ENCODE data around the gene SYT8.
"Not testable (repeated sequence)": the region's sequence is repeated elsewhere in the genome, so short reads cannot be mapped to it uniquely, and the experiment has no call there.

The SYT8 gene

DNA sequence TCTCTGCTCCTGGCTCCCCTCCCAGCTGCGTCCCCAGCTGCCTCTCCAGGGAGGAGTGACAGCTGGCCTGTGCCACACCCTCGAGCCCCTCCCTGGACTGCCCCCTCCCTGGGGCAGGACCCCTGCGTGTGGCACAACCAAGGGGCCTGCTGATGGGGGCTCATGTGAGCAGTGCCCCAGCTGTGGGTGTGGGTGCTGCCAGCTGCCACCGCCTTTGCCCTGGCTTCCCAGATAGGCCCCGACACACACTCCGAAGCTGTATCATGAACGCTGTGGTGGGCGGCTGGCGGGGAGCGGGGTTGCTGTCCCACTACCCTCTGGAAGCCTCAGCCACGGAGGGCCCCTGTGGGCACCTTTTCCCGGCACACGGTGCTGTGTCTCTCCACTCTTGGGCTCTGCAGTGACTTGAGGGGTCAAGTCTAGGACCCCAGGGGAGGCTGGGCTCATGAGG lies 41.1 kb downstream of the SYT8 start:
- not testable (repeated sequence) for DNase-seq

GRCh38 chr11:1876361-1877063 lies 41.7 kb downstream of the SYT8 start:
- DNase-seq, result no peak

GRCh38 chr11:1877211-1878136 lies 42.7 kb downstream of the SYT8 start:
- no peak for DNase-seq

DNA sequence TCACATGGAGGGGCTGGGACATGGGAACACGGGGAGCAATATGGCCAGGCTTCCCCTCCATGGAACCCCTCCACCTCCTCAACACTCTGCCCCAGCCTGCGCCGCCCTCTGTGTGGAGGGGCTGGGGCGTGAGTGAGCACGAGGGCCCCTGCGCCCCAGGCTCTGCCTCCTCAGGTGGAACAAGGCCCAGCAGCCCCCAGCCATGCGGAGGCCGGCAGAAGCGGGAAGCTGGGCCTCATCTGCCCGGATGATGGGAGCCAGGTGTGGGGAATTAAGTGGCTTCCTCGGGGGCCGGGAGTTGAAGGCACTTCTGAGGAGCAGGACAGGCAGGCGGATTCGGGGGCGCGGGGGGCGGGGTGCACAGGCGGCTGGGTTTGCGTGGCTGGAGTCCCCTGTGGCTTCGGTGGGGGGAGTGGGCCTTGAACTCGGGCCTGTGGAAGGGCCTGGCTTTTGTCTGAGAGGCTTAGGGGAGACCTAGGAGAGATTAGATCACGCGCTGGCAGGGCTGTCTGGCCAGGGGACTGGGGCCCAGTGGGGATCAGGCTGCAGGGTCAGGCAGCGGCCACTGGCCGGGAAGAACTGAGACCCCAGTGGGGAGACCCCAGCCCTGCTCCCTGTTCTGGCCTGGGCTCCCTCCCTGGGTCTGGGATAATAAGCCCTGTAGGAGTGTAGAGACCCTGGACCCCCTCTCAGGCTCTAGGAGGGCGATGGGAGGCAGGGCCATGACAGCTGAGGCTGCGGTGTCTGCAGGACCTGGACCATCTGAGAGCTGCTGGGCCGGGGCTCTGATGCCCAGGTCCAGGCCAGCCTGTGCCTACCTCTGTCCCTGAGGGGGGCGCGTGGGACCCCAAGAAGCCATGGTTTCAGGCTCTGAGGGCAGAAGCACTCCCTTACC lies 43.6 kb downstream of the SYT8 start:
- DNase-seq, result no peak

DNA sequence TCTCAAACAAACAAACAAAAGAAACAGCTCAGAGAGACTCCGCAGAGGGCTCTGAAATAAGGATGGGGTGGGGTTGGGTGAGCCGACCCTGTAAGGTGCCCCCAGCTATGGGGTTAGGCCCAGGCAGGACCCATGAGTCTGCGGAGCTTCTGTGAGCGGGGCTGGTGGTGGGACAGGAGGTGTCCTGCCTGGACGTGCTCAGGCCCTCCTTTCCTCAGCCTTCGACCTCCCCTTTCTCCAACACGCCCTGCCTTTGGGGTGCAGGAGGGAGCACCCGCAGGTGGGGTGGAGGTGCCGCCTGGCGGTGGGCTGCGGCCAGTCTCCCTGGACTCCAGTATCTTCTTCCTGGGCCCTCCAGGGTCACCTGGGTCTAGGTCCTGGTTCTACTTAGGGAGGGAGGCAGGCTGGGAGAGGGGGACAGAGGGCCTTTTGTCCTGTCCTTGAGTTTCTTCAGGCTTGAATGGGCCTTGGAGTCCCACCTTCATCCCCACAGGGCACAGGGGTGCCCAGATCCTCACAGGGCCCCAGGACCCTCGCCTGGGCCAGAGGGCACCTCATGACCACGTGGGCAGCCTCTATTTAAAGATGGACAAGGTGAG lies 44.7 kb downstream of the SYT8 start:
- DNase-seq, result no peak

DNA sequence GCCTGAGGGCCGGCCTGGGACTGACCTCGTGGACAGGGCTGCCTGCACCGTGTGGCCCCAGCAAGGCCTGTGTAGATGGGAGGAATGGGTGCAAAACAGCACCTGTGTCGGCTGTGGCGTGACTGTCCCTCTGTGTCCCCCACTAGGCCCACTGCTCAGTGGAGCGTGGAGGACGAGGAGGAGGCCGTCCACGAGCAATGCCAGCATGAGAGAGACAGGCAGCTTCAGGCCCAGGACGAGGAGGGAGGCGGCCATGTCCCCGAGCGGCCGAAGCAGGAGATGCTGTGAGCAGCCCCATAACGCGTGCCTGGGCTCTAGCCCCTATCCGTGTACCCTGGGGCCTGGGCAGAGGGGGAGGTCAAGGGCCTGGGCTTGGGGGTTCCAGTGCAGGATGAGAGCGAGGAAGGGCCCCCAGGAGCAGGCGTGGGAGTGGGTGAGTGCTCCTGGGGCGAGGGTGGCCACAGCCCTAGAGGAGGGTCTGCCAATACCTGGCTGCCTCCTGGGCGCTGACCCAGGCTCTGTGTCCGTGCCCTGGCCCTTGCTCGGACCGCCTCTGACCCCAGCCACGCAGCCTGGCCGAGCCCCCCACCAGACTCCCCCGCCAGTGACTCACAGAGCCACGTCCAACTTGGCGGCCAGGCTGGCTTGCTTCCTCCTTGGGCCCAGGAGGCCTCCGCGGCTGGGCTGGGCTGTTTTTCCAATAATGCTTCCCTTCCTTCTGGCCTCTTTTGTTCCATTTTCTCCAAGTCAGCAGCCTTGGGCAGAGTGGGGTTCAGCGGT lies 45.3 kb downstream of the SYT8 start:
- DNase-seq, result no peak

DNA sequence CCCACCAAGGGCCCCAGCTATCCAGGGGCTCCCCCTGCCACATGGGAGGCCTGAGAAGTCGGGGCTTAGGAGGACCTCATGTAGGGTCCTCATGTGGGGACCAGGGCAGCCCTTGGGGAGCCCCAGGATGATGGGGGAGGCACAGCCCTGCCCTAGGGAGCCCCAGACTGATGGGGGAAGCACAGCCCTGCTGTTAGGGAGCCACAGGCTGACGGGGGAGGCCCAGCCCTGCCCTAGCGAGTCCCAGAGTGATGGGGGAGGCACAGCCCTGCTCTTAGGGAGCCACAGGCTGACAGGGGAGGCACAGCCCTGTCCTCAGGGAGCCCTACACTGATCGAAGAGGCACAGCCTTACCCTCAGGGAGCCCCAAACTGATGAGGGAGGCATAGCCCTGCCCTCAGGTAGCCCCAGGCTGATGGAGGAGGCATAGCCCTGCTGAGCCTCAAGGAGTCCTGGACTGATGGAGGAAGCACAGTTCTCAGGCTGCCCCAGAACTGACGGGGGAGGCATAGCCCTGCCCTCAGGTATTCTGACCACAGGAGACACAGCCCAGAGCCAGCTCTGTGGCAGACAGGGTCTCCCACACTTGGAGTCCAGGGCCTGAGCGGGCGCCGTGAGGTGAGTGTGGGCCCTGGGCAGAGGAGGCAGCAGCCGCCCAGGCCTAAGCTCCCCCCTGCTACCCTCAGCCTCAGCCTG lies 46.1 kb downstream of the SYT8 start:
- no peak for DNase-seq

DNA sequence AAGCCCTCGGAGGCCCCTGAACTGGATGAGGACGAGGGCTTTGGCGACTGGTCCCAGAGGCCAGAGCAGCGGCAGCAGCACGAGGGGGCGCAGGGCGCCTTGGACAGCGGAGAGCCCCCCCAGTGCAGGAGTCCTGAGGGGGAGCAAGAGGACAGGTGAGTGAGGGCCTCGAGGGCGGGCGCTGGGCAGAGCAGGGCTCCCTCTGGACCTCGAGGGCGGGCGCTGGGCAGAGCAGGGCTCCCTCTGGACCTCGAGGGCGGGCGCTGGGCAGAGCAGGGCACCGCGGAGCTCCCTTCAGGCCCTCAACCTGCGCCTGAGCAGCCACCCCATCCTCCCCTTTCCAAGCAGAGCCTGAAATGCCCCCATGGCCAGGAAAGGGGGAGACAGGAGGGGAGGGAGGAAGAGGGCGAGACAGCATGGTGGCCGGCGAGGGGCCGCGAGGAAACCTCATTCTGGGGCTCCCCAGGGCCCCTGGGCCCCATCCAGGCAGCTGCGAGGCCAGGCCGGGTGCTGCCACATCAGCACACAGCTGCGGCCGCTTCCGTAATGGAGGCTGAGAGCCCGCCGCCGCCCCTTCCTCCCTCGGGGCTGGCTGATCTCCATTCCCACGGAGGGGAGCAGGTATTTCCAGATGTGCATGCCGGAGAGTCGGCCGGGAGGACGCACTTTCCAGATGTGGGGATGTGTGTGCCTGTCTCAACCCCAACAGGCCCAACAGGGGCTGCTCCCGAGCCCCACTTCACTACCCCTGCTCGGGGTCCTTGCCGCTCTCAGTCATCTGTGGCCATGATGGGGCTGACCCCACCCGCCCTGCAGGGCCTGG lies 46.9 kb downstream of the SYT8 start:
- no peak for DNase-seq

- DNase-seq, result peak; percentile 65
These were observed 47.8 kb downstream of the SYT8 start for GRCh38 chr11:1882265-1883238.

GRCh38 chr11:1883346-1884302 lies 48.8 kb downstream of the SYT8 start:
- DNase-seq, result no peak

- DNase-seq, result no peak
These were observed 49.5 kb downstream of the SYT8 start for GRCh38 chr11:1884303-1884700.

GRCh38 chr11:1886551-1886950 lies 51.8 kb downstream of the SYT8 start:
- DNase-seq, result not testable (repeated sequence)

Measured in effector CD8-positive, alpha-beta T cell (primary cell).